ENCODE results near the gene PER1.
A peak's percentile ranks its signal among the peaks of the same experiment; 100 is the strongest.
"Not testable (repeated sequence)": the region's sequence is repeated elsewhere in the genome, so short reads cannot be mapped to it uniquely, and the experiment has no call there.

Gene PER1

GRCh38 chr17:8173056-8173870, 21.1 kb upstream of the PER1 start:
- Histone ChIP-seq H3K4me3 (peak overlapping the region; percentile 80), H3K36me3 (ENCODE audit: insufficient read depth, low read length) (no peaks in the 10 kb centered on the region), H3K9ac (ENCODE audit: insufficient read length) (peak overlapping the region; percentile 89), H3K9me3 (ENCODE audit: low read depth, low read length) (no peaks in the 10 kb centered on the region), H3K27ac (peak overlapping the region; percentile 99)
- DNase-seq (ENCODE audit: low read depth, low spot score), result peak; percentile 91
- TF ChIP-seq POLR2AphosphoS5 (IDR thresholded peaks at IDR 0.05; ENCODE audit: borderline replicate concordance, low read depth, low read length), result peak; percentile 100
- TF ChIP-seq EZH2 (IDR thresholded peaks at IDR 0.05), result no peak
- no peak for TF ChIP-seq FOXP2 (optimal IDR thresholded peaks at IDR 0.05; ENCODE audit: control extremely low read depth, extremely low read length, insufficient read depth)

- H3K27ac ChIP-seq; H3K9ac ChIP-seq (ENCODE audit: insufficient read length); H3K36me3 ChIP-seq (ENCODE audit: insufficient read depth, low read length): not testable (repeated sequence)
Measured at GRCh38 chr17:8170186-8170585, 18.0 kb upstream of the PER1 start.

GRCh38 chr17:8167526-8167925, 15.3 kb upstream of the PER1 start:
- DNase-seq (ENCODE audit: low read depth, low spot score), result no peak
- H3K4me3 ChIP-seq, result no peak overlapping the region
- H3K9me3 ChIP-seq (ENCODE audit: low read depth, low read length), result no peaks in the 10 kb centered on the region
- TF ChIP-seq FOXP2 (optimal IDR thresholded peaks at IDR 0.05; ENCODE audit: control extremely low read depth, extremely low read length, insufficient read depth), result no peak
- no peak for TF ChIP-seq EZH2 (IDR thresholded peaks at IDR 0.05)
- TF ChIP-seq POLR2AphosphoS5 (IDR thresholded peaks at IDR 0.05; ENCODE audit: borderline replicate concordance, low read depth, low read length), result no peak
- H3K9ac ChIP-seq (ENCODE audit: insufficient read length), result no peak overlapping the region
- no peak overlapping the region for H3K27ac ChIP-seq
- no peaks in the 10 kb centered on the region for H3K36me3 ChIP-seq (ENCODE audit: insufficient read depth, low read length)

More at GRCh38 chr17:8170186-8170585, 18.0 kb upstream of the PER1 start:
- not testable (repeated sequence) for H3K9me3 ChIP-seq (ENCODE audit: low read depth, low read length); DNase-seq (ENCODE audit: low read depth, low spot score); H3K4me3 ChIP-seq

- no peak overlapping the region for H3K27ac ChIP-seq
- no peaks in the 10 kb centered on the region; the same call in 1 of the 2 replicates for H3K36me3 ChIP-seq (ENCODE audit: insufficient read depth, low read length)
- TF ChIP-seq FOXP2 (optimal IDR thresholded peaks at IDR 0.05; ENCODE audit: control extremely low read depth, extremely low read length, insufficient read depth) (no peak), POLR2AphosphoS5 (IDR thresholded peaks at IDR 0.05; ENCODE audit: borderline replicate concordance, low read depth, low read length) (no peak), EZH2 (IDR thresholded peaks at IDR 0.05) (no peak)
- no peaks in the 10 kb centered on the region for H3K9me3 ChIP-seq (ENCODE audit: low read depth, low read length)
- no peak overlapping the region for H3K4me3 ChIP-seq
- DNase-seq (ENCODE audit: low read depth, low spot score), result no peak
- no peak overlapping the region for H3K9ac ChIP-seq (ENCODE audit: insufficient read length)
Measured at GRCh38 chr17:8166731-8167130, 14.5 kb upstream of the PER1 start.

- DNase-seq (ENCODE audit: low read depth, low spot score), result no peak
- no peak overlapping the region for H3K4me3 ChIP-seq
- peaks cover 7% of the 10 kb centered on the region; the same call in 1 of the 2 replicates for H3K36me3 ChIP-seq (ENCODE audit: insufficient read depth, low read length)
- TF ChIP-seq POLR2AphosphoS5 (IDR thresholded peaks at IDR 0.05; ENCODE audit: borderline replicate concordance, low read depth, low read length) (no peak), EZH2 (IDR thresholded peaks at IDR 0.05) (no peak), FOXP2 (optimal IDR thresholded peaks at IDR 0.05; ENCODE audit: control extremely low read depth, extremely low read length, insufficient read depth) (no peak)
- H3K9me3 ChIP-seq (ENCODE audit: low read depth, low read length), result no peaks in the 10 kb centered on the region
- no peak overlapping the region for H3K9ac ChIP-seq (ENCODE audit: insufficient read length)
- peak overlapping the region; percentile 29; the same call in 1 of the 2 replicates for H3K27ac ChIP-seq
Measured at GRCh38 chr17:8164815-8165131, 12.6 kb upstream of the PER1 start.

- peak overlapping the region; percentile 38; the same call in 1 of the 2 replicates for H3K4me3 ChIP-seq
- no peaks in the 10 kb centered on the region for H3K9me3 ChIP-seq (ENCODE audit: low read depth, low read length)
- peaks cover 13% of the 10 kb centered on the region; the same call in 1 of the 2 replicates for H3K36me3 ChIP-seq (ENCODE audit: insufficient read depth, low read length)
- TF ChIP-seq FOXP2 (optimal IDR thresholded peaks at IDR 0.05; ENCODE audit: control extremely low read depth, extremely low read length, insufficient read depth) (no peak), POLR2AphosphoS5 (IDR thresholded peaks at IDR 0.05; ENCODE audit: borderline replicate concordance, low read depth, low read length) (no peak), EZH2 (IDR thresholded peaks at IDR 0.05) (no peak)
- DNase-seq (ENCODE audit: low read depth, low spot score), result no peak
- peak overlapping the region; percentile 32 for H3K9ac ChIP-seq (ENCODE audit: insufficient read length)
- H3K27ac ChIP-seq, result peak overlapping the region; percentile 29
Measured at GRCh38 chr17:8163978-8164814, 12.0 kb upstream of the PER1 start.

GRCh38 chr17:8162997-8163977, 11.1 kb upstream of the PER1 start:
- H3K27ac ChIP-seq, result peak overlapping the region; percentile 30
- H3K9me3 ChIP-seq (ENCODE audit: low read depth, low read length), result no peaks in the 10 kb centered on the region
- no peak for DNase-seq (ENCODE audit: low read depth, low spot score)
- H3K9ac ChIP-seq (ENCODE audit: insufficient read length), result peak overlapping the region; percentile 63
- TF ChIP-seq POLR2AphosphoS5 (IDR thresholded peaks at IDR 0.05; ENCODE audit: borderline replicate concordance, low read depth, low read length) (no peak), EZH2 (IDR thresholded peaks at IDR 0.05) (no peak), FOXP2 (optimal IDR thresholded peaks at IDR 0.05; ENCODE audit: control extremely low read depth, extremely low read length, insufficient read depth) (no peak)
- peaks cover 13% of the 10 kb centered on the region; the same call in 1 of the 2 replicates for H3K36me3 ChIP-seq (ENCODE audit: insufficient read depth, low read length)
- peak overlapping the region; percentile 95 for H3K4me3 ChIP-seq

Measured in SK-N-MC (cell line).